ENCODE results near the gene SLC39A11.

GRCh38 chr17:72878975-72879660 is 213.4 kb downstream of the SLC39A11 start:
- TF ChIP-seq, protein P1, sequence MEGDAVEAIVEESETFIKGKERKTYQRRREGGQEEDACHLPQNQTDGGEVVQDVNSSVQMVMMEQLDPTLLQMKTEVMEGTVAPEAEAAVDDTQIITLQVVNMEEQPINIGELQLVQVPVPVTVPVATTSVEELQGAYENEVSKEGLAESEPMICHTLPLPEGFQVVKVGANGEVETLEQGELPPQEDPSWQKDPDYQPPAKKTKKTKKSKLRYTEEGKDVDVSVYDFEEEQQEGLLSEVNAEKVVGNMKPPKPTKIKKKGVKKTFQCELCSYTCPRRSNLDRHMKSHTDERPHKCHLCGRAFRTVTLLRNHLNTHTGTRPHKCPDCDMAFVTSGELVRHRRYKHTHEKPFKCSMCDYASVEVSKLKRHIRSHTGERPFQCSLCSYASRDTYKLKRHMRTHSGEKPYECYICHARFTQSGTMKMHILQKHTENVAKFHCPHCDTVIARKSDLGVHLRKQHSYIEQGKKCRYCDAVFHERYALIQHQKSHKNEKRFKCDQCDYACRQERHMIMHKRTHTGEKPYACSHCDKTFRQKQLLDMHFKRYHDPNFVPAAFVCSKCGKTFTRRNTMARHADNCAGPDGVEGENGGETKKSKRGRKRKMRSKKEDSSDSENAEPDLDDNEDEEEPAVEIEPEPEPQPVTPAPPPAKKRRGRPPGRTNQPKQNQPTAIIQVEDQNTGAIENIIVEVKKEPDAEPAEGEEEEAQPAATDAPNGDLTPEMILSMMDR (IDR thresholded peaks at IDR 0.05): no peak
- TF ChIP-seq POLR2A (IDR thresholded peaks at IDR 0.05): no peak

Measured in body of pancreas (tissue), 4 donors.